Loucy (cell line): ENCODE data around the gene OGT.

ENCODE experiments used
- H2AFZ ChIP-seq: fragments of 200-600 bp; sonication (generic); 2 replicates; pipeline ENCODE4 v1.6.0; 2016; ENCODE audit warnings: antibody characterized with exemption, mild to moderate bottlenecking, low read length, moderate library complexity
- H3F3A ChIP-seq: fragments of 200-600 bp; 2 replicates; pipeline ENCODE4 v1.6.0; 2016; ENCODE audit warnings: antibody characterized with exemption, low read depth, mild to moderate bottlenecking
- H3K27me3 ChIP-seq: fragments of 200-600 bp; sonication (generic); 2 replicates; pipeline ENCODE4 v1.6.1; 2014; ENCODE audit warnings: low read length, mild to moderate bottlenecking; ENCODE audit not compliant: insufficient read depth, poor library complexity, severe bottlenecking
- H3K36me3 ChIP-seq: fragments of 200-600 bp; sonication (generic); 2 replicates; pipeline ENCODE4 v1.6.1; 2016; ENCODE audit warnings: low read length; ENCODE audit not compliant: insufficient read depth
- H3K4me1 ChIP-seq: fragments of 200-600 bp; sonication (generic); 2 replicates; pipeline ENCODE4 v1.5.1; 2014; ENCODE audit warnings: low read length, mild to moderate bottlenecking; ENCODE audit not compliant: insufficient read depth, poor library complexity, severe bottlenecking
- H3K4me2 ChIP-seq: fragments of 200-600 bp; sonication (generic); 2 replicates; pipeline ENCODE4 v1.6.0; 2014; ENCODE audit warnings: antibody characterized with exemption, low read length, low read depth, mild to moderate bottlenecking; ENCODE audit not compliant: poor library complexity, severe bottlenecking
- H3K4me3 ChIP-seq: fragments of 200-600 bp; sonication (generic); 2 replicates; pipeline ENCODE4 v1.5.1; 2014; ENCODE audit warnings: low read length, mild to moderate bottlenecking, mixed read lengths; ENCODE audit not compliant: poor library complexity, severe bottlenecking
- H3K79me2 ChIP-seq: fragments of 200-600 bp; sonication (generic); 2 replicates; pipeline ENCODE4 v1.6.1; 2014; ENCODE audit warnings: low read length; ENCODE audit not compliant: insufficient read depth
- H3K9ac ChIP-seq: fragments of 200-600 bp; sonication (generic); 2 replicates; pipeline ENCODE4 v1.6.0; 2014; ENCODE audit warnings: mild to moderate bottlenecking, low read depth, low read length, moderate library complexity; ENCODE audit not compliant: poor library complexity, severe bottlenecking
- H3K9me2 ChIP-seq: fragments of 200-600 bp; sonication (generic); replicated peaks from 2 replicates; pipeline ENCODE4 v1.6.1; 2016; ENCODE audit warnings: low read depth, low read length, mixed read lengths
- H3K9me3 ChIP-seq: fragments of 200-600 bp; sonication (generic); 2 replicates; pipeline ENCODE4 v1.6.1; 2014; ENCODE audit warnings: mild to moderate bottlenecking, antibody characterized with exemption, low read length, low read depth; ENCODE audit not compliant: insufficient read depth
- H4K20me1 ChIP-seq: fragments of 200-600 bp; sonication (generic); 2 replicates; pipeline ENCODE4 v1.6.0; 2014; ENCODE audit warnings: antibody characterized with exemption, low read length, mild to moderate bottlenecking; ENCODE audit not compliant: insufficient read depth, poor library complexity, severe bottlenecking
- CTCF ChIP-seq: fragments of 200-600 bp; sonication (generic); conservative IDR thresholded peaks from 2 replicates; pipeline ENCODE4 v1.5.1; 2014; ENCODE audit warnings: mild to moderate bottlenecking, antibody characterized with exemption, low read length
- EZH2phosphoT487 ChIP-seq: fragments of 200-600 bp; IDR thresholded peaks from 2 replicates; pipeline ENCODE4 v1.6.1; 2018; ENCODE audit warnings: antibody characterized with exemption, mild to moderate bottlenecking, moderate library complexity, borderline replicate concordance

OGT gene

GRCh38 chrX:71618303-71618721, 85.4 kb downstream of the OGT start, which contains the start of gene CXCR3:
CXCR3 (minus strand) TSS chrX:71618511; CDS start chrX:71618449, 62 bp downstream.
- Histone ChIP-seq H3K9me3 (no peaks in the 10 kb centered on the region), H3K4me1 (peaks cover 56% of the 10 kb centered on the region), H3K9me2 (no peaks in the 10 kb centered on the region), H3F3A (peaks cover 5% of the 10 kb centered on the region; the same call in 1 of the 2 replicates), H3K79me2 (0 out of 2 replicates have a peak, but pooled peaks cover 11% of the 10 kb centered on the region), H2AFZ (no peak within 1 kb of the TSS), H3K4me3 (peak within 1 kb of the TSS; percentile 68), H3K4me2 (peak within 1 kb of the TSS; percentile 89), H3K27me3 (no peaks in the 10 kb centered on the region), H3K36me3 (no peaks in the 10 kb centered on the region), H3K9ac (peak within 1 kb of the TSS; percentile 77), H4K20me1 (no peaks in the 10 kb centered on the region)
- TF ChIP-seq EZH2phosphoT487 = no peak
- no peak for TF ChIP-seq CTCF

- H3K9me2 ChIP-seq = no peaks in the 10 kb centered on the region
- H2AFZ ChIP-seq = no peak overlapping the region
- H4K20me1 ChIP-seq = no peaks in the 10 kb centered on the region
- no peaks in the 10 kb centered on the region for H3K36me3 ChIP-seq
- H3K4me3 ChIP-seq = peak overlapping the region; percentile 68
- 0 out of 2 replicates have a peak, but pooled peaks cover 11% of the 10 kb centered on the region for H3K79me2 ChIP-seq
- peaks cover 5% of the 10 kb centered on the region; the same call in 1 of the 2 replicates for H3F3A ChIP-seq
- no peaks in the 10 kb centered on the region for H3K27me3 ChIP-seq
- peaks cover 61% of the 10 kb centered on the region for H3K4me1 ChIP-seq
- H3K4me2 ChIP-seq = peak overlapping the region; percentile 89
- no peaks in the 10 kb centered on the region for H3K9me3 ChIP-seq
- TF ChIP-seq EZH2phosphoT487 (no peak), CTCF (no peak)
- H3K9ac ChIP-seq = peak overlapping the region; percentile 77
Observed at GRCh38 chrX:71618787-71619186, 85.9 kb downstream of the OGT start.

GRCh38 chrX:71619193-71619592, 86.3 kb downstream of the OGT start:
- Histone ChIP-seq H3K27me3 (no peaks in the 10 kb centered on the region), H3K9ac (peak overlapping the region; percentile 77), H3K36me3 (no peaks in the 10 kb centered on the region), H3K4me3 (peak overlapping the region; percentile 68), H3K9me2 (no peaks in the 10 kb centered on the region), H3F3A (peaks cover 5% of the 10 kb centered on the region; the same call in 1 of the 2 replicates), H4K20me1 (no peaks in the 10 kb centered on the region), H3K9me3 (no peaks in the 10 kb centered on the region), H3K4me1 (peaks cover 65% of the 10 kb centered on the region), H3K79me2 (0 out of 2 replicates have a peak, but pooled peaks cover 11% of the 10 kb centered on the region), H3K4me2 (peak overlapping the region; percentile 89), H2AFZ (no peak overlapping the region)
- TF ChIP-seq EZH2phosphoT487 (no peak), CTCF (no peak)
